Superior temporal gyrus (tissue), 1 donor: ENCODE results near the gene ASCC1.
"Not testable (repeated sequence)": the region's sequence is repeated elsewhere in the genome, so short reads cannot be mapped to it uniquely, and the experiment has no call there.

Experiments used
- DNase-seq: peaks from one replicate; pipeline ENCODE4 v3.0.0-alpha.2; 2016; ENCODE audit errors: extremely low spot score

Gene ASCC1

DNA sequence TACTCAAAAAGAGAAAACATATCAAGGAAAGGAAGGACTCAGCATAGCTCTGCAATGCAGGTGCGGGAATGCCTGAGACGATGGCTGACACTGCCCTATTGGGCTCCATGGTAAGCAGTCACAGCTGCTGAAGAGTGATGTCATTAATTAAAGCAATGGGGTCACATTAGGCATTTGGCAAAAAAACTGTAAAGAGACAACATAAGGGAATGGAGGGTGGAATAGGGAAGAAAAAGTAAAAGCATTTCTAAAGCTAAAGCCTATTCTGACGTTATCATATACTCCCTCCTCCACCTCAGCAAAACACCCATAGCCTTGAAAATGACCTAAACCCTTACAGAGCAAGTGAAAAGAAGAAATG is 89.2 kb downstream of the ASCC1 start:
- no peak for DNase-seq

GRCh38 chr10:72126184-72126871 is 89.7 kb downstream of the ASCC1 start:
- peak; percentile 77 for DNase-seq

GRCh38 chr10:72124989-72125388 is 91.1 kb downstream of the ASCC1 start:
- DNase-seq = no peak

GRCh38 chr10:72124381-72124780 is 91.7 kb downstream of the ASCC1 start:
- DNase-seq = no peak

DNA sequence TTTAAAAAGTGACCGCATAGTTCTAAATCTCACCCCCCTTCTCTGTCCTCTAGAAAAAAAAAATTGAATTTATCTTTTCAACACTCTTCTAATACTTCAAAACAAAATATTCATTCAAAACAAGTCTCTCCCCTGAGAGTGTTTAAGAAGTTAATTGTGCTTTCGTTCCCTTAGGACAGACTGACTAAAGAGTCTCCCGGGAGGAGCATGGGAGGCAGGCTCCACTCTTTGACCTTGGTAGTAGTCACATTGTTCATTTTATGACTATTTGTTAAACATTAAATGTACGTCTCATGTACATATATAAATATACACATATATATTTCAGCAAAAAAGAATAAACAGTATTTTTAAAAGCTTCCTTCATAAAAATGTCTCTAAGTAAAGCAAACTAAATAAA is 92.5 kb downstream of the ASCC1 start:
- no peak for DNase-seq

- DNase-seq = no peak
Measured at GRCh38 chr10:72122221-72122620, 93.9 kb downstream of the ASCC1 start.

GRCh38 chr10:72121389-72121788 is 94.7 kb downstream of the ASCC1 start:
- DNase-seq = no peak

DNA sequence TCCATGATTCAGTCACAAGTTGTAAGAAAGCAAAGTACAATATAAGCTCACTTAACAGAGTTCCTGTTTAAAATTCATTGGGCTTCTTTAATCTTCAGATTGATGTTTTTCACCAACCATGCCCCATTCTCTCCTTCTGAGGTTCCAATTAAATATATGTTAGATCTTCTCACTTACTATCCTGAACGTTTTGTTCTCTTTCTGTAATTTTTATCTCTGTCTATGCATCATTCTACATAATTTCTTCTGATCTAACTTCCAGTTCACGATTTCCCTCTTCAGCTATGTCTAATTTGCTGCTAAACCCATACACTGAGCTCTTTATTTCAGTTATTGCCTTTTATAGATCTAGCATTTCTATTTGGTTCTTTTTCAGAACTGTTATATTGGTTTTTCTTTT is 99.7 kb downstream of the ASCC1 start:
- DNase-seq = no peak

GRCh38 chr10:72114706-72115450 is 101.2 kb downstream of the ASCC1 start:
- no peak for DNase-seq

DNA sequence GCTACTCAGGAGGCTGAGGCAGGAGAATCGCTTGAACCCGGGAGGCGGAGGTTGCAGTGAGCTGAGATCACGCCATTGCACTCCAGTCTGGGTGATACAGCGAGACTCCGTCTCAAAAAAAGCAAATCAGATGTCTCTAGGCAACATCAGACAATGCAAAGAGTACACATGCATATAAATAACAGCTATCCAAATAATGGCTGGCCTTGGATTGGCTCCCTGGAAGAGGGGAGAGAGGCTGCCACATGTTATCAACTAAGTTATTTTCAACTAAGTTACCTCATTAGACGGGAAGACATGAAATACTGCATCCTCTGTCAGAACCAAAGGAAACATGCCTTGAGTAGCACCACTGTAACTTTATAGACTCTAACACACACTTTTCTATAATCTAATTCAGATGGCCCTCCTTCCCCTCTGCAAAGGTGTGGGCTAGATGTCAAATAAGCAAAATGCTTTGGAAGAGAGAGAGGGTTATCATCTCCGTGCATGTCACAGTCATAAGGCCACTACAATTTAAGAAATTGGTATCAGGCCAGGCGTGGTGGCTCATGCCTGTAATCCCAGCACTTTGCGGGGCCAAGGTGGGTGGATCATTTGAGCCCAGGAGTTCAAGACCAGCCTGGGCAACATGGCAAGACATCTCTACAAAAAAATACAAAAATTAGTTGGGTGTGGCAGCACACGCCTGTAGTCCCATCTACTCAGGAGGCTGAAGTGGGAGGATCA is 105.2 kb downstream of the ASCC1 start:
- no peak for DNase-seq

DNA sequence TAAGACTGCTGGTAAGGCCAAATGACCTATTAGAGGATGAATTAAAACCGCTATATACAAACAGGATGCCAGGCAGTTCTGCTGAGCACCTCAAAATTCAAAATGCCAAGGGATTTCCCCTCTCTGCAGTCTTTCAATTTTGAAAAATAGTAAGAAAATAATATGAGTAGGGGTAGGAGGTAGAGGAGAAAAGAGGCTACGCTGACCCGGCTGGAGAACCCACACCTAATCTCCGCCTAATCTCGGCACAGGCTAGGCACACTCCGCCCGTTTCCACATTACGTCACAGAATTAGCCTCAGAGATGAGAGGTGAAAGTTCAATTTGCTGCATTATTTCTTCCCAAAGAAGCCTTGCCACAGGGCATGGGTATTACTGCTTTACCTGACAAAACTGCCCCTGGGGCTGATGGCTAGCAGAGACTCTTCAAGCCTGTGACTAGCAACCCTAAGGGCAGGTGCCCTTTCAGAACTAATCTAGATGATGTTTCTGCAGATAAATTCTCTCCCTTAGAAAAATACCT is 106.4 kb downstream of the ASCC1 start:
- DNase-seq = no peak

DNA sequence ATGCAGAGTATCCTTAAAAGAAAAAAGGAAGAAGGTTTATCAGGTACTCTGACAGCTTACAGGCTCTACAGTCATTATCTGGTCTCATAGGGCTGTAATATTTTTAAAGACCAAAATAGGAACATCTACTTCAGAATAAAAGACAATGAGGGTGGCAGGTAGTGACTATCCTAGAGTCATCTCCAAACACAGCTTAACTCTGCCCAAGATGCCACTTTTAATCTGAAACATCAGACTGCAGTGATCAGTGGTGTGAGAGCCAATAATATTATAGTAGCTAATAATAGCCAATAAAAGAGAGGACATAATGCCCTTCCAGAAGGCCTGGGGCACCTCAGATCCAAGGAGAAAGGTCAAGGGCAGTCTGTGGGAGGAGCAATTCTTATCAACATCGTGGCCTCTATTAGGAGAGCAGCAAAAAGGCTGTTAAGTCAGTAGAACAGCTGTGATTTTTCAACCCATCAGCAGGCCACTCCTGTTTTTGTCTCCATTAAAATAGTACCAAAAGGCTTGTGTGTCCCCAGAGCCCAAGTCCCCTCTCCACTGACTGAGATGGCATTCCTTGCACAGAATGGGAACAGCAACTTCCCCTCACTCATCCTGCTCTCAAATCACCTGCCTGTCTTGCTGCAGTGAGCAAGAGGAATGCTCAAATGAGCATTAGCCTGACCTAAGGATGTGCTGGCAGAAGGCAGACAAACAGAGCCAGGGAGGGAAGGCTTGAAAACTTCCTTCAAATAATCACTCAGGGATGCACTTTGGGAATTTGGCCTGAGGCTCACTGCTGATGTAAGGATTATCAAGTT is 107.0 kb downstream of the ASCC1 start:
- DNase-seq = no peak

GRCh38 chr10:72108004-72108370 is 108.1 kb downstream of the ASCC1 start:
- not testable (repeated sequence) for DNase-seq

- no peak for DNase-seq
Measured at GRCh38 chr10:72107325-72108003, 108.6 kb downstream of the ASCC1 start.

DNA sequence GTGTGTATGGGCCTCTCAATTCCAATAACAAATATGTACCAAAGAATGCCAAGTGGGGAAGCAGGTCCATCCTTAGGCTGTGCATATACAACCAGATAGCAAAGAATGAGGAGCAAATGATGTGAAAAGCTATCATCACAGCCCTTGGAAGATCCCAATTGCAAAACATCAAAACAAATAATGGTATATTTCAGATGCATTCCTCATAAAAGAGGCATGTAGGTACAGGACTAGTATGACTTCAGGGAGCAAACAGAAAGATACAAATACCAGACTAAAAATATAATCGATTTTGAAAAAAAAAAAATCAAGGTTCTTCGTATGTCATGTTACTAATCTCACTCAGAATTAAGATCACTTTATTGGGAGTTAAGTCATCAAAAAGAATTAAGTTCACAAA is 109.2 kb downstream of the ASCC1 start:
- DNase-seq = no peak

DNA sequence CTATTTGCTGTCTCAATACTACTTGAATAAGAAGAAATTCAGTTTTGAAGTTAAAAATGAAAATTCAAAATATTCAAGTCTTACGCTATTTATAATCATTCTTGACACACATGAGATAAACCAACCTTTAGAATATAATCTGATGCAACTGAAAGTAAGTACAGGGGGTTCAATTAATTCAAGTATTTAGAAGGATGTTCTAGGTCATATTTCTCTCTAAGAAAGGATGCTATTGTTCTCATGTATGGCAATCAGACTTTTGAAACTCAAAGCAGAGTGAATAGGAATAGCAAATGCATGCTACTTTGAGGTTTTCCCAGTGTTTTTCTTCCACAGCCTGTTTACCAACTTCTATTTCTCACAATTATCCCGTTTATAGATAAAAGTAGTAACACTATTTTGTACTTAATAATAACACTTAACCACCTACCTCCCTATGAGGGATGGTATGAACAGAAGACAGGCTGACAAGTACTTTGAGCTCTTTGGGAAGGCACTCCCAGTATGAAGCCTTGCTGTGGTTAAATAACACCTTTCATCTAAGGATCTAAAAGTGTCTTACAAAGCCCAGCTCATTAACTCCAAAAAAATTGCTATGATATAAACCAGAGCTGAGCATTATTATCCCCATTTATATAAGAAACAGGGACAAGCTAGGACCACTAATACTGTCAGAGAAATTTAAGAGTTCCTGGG is 109.8 kb downstream of the ASCC1 start:
- no peak for DNase-seq

DNA sequence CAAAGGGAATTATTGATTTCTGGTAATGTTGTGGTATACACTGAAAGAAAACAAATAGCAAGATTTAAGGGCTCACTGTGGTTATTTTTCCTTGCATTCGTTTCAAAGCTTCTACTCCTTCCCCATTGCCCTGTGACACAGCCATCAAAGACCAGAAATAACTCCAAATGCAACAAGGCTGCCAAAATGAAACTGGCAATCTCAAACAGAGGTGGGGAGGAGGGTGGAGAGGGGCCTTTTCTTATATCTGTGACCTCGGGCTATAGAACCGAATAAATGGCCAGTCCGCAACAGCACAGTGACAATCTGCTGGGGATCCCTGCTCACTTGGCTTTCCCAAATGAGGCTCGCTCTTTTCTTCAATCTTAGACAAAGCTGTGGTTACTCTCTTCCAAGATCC is 110.4 kb downstream of the ASCC1 start:
- DNase-seq = no peak

DNA sequence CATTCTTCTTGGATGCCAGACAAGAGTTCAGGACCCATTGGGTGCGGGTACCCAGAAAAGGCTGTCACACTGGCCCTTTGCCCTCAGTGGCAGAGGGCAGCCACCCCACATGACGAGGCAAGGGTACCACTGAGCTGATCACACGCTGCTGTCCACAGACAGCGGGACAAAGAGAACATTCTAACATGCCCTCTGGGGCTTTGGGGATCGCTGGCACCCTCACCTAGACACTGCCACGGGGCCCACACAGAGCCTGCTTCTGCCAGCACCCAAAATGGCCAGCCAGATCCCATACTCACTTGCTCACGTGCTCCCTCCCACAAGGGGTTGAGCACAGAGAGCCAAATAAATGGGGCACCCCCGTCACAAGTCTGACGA is 111.0 kb downstream of the ASCC1 start:
- no peak for DNase-seq

- DNase-seq = no peak
Measured at GRCh38 chr10:72104472-72105097, 111.5 kb downstream of the ASCC1 start.

GRCh38 chr10:72099600-72099921 is 116.5 kb downstream of the ASCC1 start:
- no peak for DNase-seq
